ENCODE results near the gene NR2F2. TPM values are rescaled to one million over a fixed set of nuclear protein-coding genes. Genes with fewer than 3 reads are reported as not detected.

NR2F2 gene
- polyA plus RNA-seq, 1 donor from 2014 or later: 0.07 TPM

DNA sequence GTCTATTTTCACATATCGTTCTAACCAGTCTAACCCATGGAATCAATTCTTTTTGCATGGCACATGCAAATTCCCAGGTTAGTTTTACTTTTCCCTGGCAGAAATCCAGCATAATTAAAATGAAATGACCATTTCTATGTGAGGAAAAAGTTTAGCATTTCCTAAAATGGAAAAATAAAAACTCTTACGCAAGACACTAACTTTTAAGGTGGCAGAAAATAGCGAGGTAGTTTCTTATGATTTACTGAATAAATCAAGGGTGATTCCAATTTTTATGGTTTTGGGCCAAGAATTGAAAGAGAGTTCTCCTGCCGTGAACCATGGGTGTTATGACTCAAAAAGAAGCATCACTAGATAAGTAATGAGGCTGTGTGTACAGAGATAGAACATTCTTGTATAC is 32.7 kb upstream of the NR2F2 start:
- Histone ChIP-seq H4K20me1 (ENCODE audit: insufficient read depth) (no peaks in the 10 kb centered on the region), H3K79me2 (replicated peaks; ENCODE audit: insufficient read depth, low read length) (no peaks in the 10 kb centered on the region), H3F3A (ENCODE audit: insufficient read depth, low read length, poor library complexity, severe bottlenecking) (no peaks in the 10 kb centered on the region), H3K9me3 (ENCODE audit: low read length) (no peaks in the 10 kb centered on the region), H3K9me2 (ENCODE audit: insufficient read depth, low read length) (no peaks in the 10 kb centered on the region), H3K4me2 (ENCODE audit: low read length) (no peak overlapping the region), H2AFZ (ENCODE audit: low read depth, low read length) (no peak overlapping the region), H3K4me3 (ENCODE audit: low read length) (no peak overlapping the region), H3K27ac (ENCODE audit: low read length) (no peak overlapping the region), H3K27me3 (ENCODE audit: insufficient read depth, low read depth, low read length) (no peaks in the 10 kb centered on the region), H3K9ac (ENCODE audit: low read length) (no peak overlapping the region), H3K36me3 (ENCODE audit: insufficient read depth, low read length) (no peaks in the 10 kb centered on the region)
- TF ChIP-seq POLR2AphosphoS5 (IDR thresholded peaks at IDR 0.05): no peak
- TF ChIP-seq, protein P1, sequence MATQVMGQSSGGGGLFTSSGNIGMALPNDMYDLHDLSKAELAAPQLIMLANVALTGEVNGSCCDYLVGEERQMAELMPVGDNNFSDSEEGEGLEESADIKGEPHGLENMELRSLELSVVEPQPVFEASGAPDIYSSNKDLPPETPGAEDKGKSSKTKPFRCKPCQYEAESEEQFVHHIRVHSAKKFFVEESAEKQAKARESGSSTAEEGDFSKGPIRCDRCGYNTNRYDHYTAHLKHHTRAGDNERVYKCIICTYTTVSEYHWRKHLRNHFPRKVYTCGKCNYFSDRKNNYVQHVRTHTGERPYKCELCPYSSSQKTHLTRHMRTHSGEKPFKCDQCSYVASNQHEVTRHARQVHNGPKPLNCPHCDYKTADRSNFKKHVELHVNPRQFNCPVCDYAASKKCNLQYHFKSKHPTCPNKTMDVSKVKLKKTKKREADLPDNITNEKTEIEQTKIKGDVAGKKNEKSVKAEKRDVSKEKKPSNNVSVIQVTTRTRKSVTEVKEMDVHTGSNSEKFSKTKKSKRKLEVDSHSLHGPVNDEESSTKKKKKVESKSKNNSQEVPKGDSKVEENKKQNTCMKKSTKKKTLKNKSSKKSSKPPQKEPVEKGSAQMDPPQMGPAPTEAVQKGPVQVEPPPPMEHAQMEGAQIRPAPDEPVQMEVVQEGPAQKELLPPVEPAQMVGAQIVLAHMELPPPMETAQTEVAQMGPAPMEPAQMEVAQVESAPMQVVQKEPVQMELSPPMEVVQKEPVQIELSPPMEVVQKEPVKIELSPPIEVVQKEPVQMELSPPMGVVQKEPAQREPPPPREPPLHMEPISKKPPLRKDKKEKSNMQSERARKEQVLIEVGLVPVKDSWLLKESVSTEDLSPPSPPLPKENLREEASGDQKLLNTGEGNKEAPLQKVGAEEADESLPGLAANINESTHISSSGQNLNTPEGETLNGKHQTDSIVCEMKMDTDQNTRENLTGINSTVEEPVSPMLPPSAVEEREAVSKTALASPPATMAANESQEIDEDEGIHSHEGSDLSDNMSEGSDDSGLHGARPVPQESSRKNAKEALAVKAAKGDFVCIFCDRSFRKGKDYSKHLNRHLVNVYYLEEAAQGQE (IDR thresholded peaks at IDR 0.05; ENCODE audit: borderline replicate concordance): no peak
- no peak for TF ChIP-seq SMC3 (conservative IDR thresholded peaks at IDR 0.05; ENCODE audit: poor library complexity)
- TF ChIP-seq MXI1 (conservative IDR thresholded peaks at IDR 0.05; ENCODE audit: poor library complexity, severe bottlenecking): no peak
- TF ChIP-seq RAD21 (conservative IDR thresholded peaks at IDR 0.05): no peak
- TF ChIP-seq EP300 (conservative IDR thresholded peaks at IDR 0.05; ENCODE audit: poor library complexity, severe bottlenecking): no peak

DNA sequence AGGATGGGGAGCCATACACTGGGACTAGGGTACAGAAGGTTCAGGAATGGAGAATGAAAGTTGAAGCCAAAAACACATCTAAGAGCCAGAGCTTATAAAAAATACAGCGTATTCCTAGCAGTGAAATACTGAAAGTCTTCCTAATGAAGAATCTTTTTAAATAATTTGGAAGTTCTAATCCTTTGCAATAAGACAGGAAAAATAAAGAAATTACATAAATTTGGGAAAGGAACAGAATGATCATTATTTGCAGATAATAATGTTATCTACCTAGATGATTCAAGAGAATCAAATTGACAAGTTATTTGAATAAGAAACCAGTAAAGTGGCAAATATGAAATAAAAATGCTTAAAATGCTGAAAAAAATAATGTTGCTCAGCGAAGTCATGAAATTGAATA is 32.3 kb upstream of the NR2F2 start:
- TF ChIP-seq, protein P1 (IDR thresholded peaks at IDR 0.05; ENCODE audit: borderline replicate concordance): no peak
- TF ChIP-seq, protein P2, sequence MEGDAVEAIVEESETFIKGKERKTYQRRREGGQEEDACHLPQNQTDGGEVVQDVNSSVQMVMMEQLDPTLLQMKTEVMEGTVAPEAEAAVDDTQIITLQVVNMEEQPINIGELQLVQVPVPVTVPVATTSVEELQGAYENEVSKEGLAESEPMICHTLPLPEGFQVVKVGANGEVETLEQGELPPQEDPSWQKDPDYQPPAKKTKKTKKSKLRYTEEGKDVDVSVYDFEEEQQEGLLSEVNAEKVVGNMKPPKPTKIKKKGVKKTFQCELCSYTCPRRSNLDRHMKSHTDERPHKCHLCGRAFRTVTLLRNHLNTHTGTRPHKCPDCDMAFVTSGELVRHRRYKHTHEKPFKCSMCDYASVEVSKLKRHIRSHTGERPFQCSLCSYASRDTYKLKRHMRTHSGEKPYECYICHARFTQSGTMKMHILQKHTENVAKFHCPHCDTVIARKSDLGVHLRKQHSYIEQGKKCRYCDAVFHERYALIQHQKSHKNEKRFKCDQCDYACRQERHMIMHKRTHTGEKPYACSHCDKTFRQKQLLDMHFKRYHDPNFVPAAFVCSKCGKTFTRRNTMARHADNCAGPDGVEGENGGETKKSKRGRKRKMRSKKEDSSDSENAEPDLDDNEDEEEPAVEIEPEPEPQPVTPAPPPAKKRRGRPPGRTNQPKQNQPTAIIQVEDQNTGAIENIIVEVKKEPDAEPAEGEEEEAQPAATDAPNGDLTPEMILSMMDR (IDR thresholded peaks at IDR 0.05; ENCODE audit: poor library complexity, severe bottlenecking): no peak
- TF ChIP-seq MXI1 (conservative IDR thresholded peaks at IDR 0.05; ENCODE audit: poor library complexity, severe bottlenecking) (no peak), TAF1 (IDR thresholded peaks at IDR 0.05; ENCODE audit: low read depth) (no peak), EZH2 (IDR thresholded peaks at IDR 0.05; ENCODE audit: borderline replicate concordance, insufficient read depth, low read length, poor library complexity, severe bottlenecking) (no peak), EP300 (conservative IDR thresholded peaks at IDR 0.05; ENCODE audit: poor library complexity, severe bottlenecking) (no peak), RAD21 (conservative IDR thresholded peaks at IDR 0.05) (no peak)
- H3K4me2 ChIP-seq (ENCODE audit: low read length): no peak overlapping the region
- no peaks in the 10 kb centered on the region for H4K20me1 ChIP-seq (ENCODE audit: insufficient read depth)
- no peaks in the 10 kb centered on the region for H3K9me3 ChIP-seq (ENCODE audit: low read length)
- no peak overlapping the region for H3K9ac ChIP-seq (ENCODE audit: low read length)
- no peaks in the 10 kb centered on the region for H3F3A ChIP-seq (ENCODE audit: insufficient read depth, low read length, poor library complexity, severe bottlenecking)
- H3K36me3 ChIP-seq (ENCODE audit: insufficient read depth, low read length): no peaks in the 10 kb centered on the region
- no peak overlapping the region for H3K27ac ChIP-seq (ENCODE audit: low read length)
- no peaks in the 10 kb centered on the region for H3K9me2 ChIP-seq (ENCODE audit: insufficient read depth, low read length)
- no peak overlapping the region for H2AFZ ChIP-seq (ENCODE audit: low read depth, low read length)
- no peaks in the 10 kb centered on the region for H3K27me3 ChIP-seq (ENCODE audit: insufficient read depth, low read depth, low read length)
- no peak overlapping the region for H3K4me3 ChIP-seq (ENCODE audit: low read length)
- H3K79me2 ChIP-seq (replicated peaks; ENCODE audit: insufficient read depth, low read length): no peaks in the 10 kb centered on the region

Measured in neural cell (in vitro differentiated cells).